ENCODE measurements around the gene SH3BP5.

The SH3BP5 gene

GRCh38 chr3:15341030-15341726, 8.8 kb upstream of the SH3BP5 start:
- H3K4me3 ChIP-seq (ENCODE audit: low read depth, low read length) = no peak overlapping the region

GRCh38 chr3:15339786-15340215, 7.4 kb upstream of the SH3BP5 start:
- H3K4me3 ChIP-seq (ENCODE audit: low read depth, low read length) = no peak overlapping the region
- TF ChIP-seq, protein P1, sequence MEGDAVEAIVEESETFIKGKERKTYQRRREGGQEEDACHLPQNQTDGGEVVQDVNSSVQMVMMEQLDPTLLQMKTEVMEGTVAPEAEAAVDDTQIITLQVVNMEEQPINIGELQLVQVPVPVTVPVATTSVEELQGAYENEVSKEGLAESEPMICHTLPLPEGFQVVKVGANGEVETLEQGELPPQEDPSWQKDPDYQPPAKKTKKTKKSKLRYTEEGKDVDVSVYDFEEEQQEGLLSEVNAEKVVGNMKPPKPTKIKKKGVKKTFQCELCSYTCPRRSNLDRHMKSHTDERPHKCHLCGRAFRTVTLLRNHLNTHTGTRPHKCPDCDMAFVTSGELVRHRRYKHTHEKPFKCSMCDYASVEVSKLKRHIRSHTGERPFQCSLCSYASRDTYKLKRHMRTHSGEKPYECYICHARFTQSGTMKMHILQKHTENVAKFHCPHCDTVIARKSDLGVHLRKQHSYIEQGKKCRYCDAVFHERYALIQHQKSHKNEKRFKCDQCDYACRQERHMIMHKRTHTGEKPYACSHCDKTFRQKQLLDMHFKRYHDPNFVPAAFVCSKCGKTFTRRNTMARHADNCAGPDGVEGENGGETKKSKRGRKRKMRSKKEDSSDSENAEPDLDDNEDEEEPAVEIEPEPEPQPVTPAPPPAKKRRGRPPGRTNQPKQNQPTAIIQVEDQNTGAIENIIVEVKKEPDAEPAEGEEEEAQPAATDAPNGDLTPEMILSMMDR (IDR thresholded peaks at IDR 0.05; ENCODE audit: low read depth, low read length, missing control alignments) = no peak
- DNase-seq (ENCODE audit: low read depth) = no peak

More at GRCh38 chr3:15341030-15341726, 8.8 kb upstream of the SH3BP5 start:
- TF ChIP-seq, protein P1 (IDR thresholded peaks at IDR 0.05; ENCODE audit: low read depth, low read length, missing control alignments) = no peak
- no peak for DNase-seq (ENCODE audit: low read depth)

GRCh38 chr3:15339001-15339400, 6.6 kb upstream of the SH3BP5 start:
- no peak overlapping the region for H3K4me3 ChIP-seq (ENCODE audit: low read depth, low read length)
- DNase-seq (ENCODE audit: low read depth) = no peak
- TF ChIP-seq, protein P1 (IDR thresholded peaks at IDR 0.05; ENCODE audit: low read depth, low read length, missing control alignments) = no peak

DNA sequence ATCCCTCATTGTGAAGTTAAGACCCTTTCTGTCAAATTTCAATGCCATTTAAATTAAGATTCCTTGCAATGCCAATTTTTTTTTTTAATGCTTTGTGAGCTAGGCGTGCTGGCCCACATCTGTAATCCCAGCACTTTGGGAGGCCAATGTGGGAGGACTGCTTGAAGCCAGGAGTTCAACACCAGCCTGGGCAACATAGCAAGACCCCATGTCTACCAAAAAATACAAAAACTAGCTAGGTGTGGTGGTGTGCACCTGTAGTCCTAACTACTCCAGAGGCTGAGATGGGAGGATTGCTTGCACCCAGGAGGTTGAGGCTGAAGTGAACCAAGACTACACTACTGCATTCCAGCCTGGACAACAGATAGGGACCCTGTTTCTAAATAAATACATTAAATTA, 5.6 kb upstream of the SH3BP5 start:
- TF ChIP-seq, protein P1 (IDR thresholded peaks at IDR 0.05; ENCODE audit: low read depth, low read length, missing control alignments) = no peak
- no peak for DNase-seq (ENCODE audit: low read depth)
- no peak overlapping the region for H3K4me3 ChIP-seq (ENCODE audit: low read depth, low read length)

DNA sequence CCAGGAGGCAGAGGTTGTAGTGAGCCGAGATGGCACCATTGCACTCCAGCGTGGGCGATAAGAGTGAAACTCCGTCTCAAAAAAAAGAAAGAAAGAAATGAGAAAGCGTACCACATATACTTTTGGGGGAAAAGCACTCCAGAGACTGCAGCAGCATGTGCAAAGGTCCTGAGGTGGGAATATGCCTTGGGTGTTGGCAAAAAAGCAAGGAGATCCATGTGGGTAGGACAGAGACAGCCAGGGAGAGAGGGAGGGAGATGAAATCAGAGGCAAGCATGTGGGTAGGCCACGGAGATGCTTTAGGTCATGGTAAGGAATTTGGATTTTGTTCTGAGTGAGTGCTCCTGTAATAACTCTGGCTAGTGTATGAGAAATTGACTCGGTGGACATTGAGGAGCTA, 3.7 kb upstream of the SH3BP5 start:
- TF ChIP-seq, protein P1 (IDR thresholded peaks at IDR 0.05; ENCODE audit: low read depth, low read length, missing control alignments) = no peak
- no peak for DNase-seq (ENCODE audit: low read depth)
- H3K4me3 ChIP-seq (ENCODE audit: low read depth, low read length) = no peak overlapping the region

DNA sequence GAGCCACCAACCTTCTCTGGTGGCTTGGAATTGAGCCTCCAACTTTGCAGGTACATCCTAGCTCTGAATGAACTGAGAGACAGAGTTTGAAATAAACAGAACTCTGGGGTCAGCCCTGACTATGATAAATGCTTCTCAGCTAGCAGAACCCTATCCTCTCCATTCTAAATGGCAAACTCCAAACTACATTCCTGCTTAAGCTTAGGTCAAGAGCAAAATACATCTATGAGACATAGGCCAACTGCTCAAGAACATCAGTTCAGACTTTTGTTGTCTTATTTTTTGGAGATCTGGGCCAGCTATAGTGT, 1.5 kb upstream of the SH3BP5 start:
- DNase-seq (ENCODE audit: low read depth) = no peak
- TF ChIP-seq, protein P1 (IDR thresholded peaks at IDR 0.05; ENCODE audit: low read depth, low read length, missing control alignments) = no peak
- no peak overlapping the region for H3K4me3 ChIP-seq (ENCODE audit: low read depth, low read length)

All from GM12864 (cell line).